GF-D8 (cell line): Measurements from ENCODE around the gene SND1.

Experiments
- DNase-seq: peaks from one replicate; lab custom pipeline; 2025; lab: John Stamatoyannopoulos, UW

Gene SND1

GRCh38 chr7:127908430-127909258 lies 256.6 kb downstream of the SND1 start:
- DNase-seq, result no peak

- no peak for DNase-seq
These were observed 257.6 kb downstream of the SND1 start for GRCh38 chr7:127909424-127910152.

- no peak for DNase-seq
These were observed 258.7 kb downstream of the SND1 start for GRCh38 chr7:127910670-127911069.

GRCh38 chr7:127911968-127912511 lies 260.0 kb downstream of the SND1 start:
- no peak for DNase-seq

- DNase-seq, result no peak
These were observed 260.9 kb downstream of the SND1 start for GRCh38 chr7:127912901-127913300.

- DNase-seq, result no peak
These were observed 261.7 kb downstream of the SND1 start for GRCh38 chr7:127913686-127914085.

- no peak for DNase-seq
These were observed 262.7 kb downstream of the SND1 start for GRCh38 chr7:127914693-127915092.

- no peak for DNase-seq
These were observed 264.7 kb downstream of the SND1 start for GRCh38 chr7:127916735-127917134.

- no peak for DNase-seq
These were observed 266.1 kb downstream of the SND1 start for GRCh38 chr7:127918130-127918529.

- no peak for DNase-seq
These were observed 268.9 kb downstream of the SND1 start for GRCh38 chr7:127920787-127921438.

- DNase-seq, result no peak
These were observed 270.7 kb downstream of the SND1 start for GRCh38 chr7:127922656-127923055.

GRCh38 chr7:127924874-127925273 lies 272.9 kb downstream of the SND1 start:
- DNase-seq, result no peak

- no peak for DNase-seq
These were observed 275.3 kb downstream of the SND1 start for GRCh38 chr7:127927348-127927696.

- DNase-seq, result no peak
These were observed 276.2 kb downstream of the SND1 start for GRCh38 chr7:127928222-127928621.

GRCh38 chr7:127928852-127929251 lies 276.9 kb downstream of the SND1 start:
- DNase-seq, result no peak

- DNase-seq, result no peak
These were observed 278.6 kb downstream of the SND1 start for GRCh38 chr7:127930341-127931328.

GRCh38 chr7:127932076-127932475 lies 280.1 kb downstream of the SND1 start:
- DNase-seq, result no peak

- DNase-seq, result no peak
These were observed 280.5 kb downstream of the SND1 start for GRCh38 chr7:127932496-127932895.

- no peak for DNase-seq
These were observed 281.2 kb downstream of the SND1 start for GRCh38 chr7:127933146-127933545.

GRCh38 chr7:127934711-127935110 lies 282.7 kb downstream of the SND1 start:
- no peak for DNase-seq

GRCh38 chr7:127935847-127936376 lies 283.9 kb downstream of the SND1 start:
- no peak for DNase-seq
